ENCODE data around the gene TEX261.

TEX261 gene

GRCh38 chr2:70941701-70942100 lies 53.0 kb downstream of the TEX261 start:
- TF ChIP-seq POLR2AphosphoS5 (IDR thresholded peaks at IDR 0.05; ENCODE audit: low read depth, low read length) (no peak), SIN3A (IDR thresholded peaks at IDR 0.05; ENCODE audit: borderline replicate concordance, insufficient read depth, low read length) (no peak), TAF1 (IDR thresholded peaks at IDR 0.05; ENCODE audit: borderline replicate concordance, insufficient read depth, low read length) (no peak), REST (IDR thresholded peaks at IDR 0.05; ENCODE audit: insufficient read depth in 1 of 2, low read depth in 2 of 2, low read length in 2 of 2) (no peak), FOXP2 (optimal IDR thresholded peaks at IDR 0.05; ENCODE audit: borderline replicate concordance, extremely low read depth, extremely low read length, insufficient read depth) (no peak)

GRCh38 chr2:70941186-70941585 lies 53.5 kb downstream of the TEX261 start:
- TF ChIP-seq FOXP2 (optimal IDR thresholded peaks at IDR 0.05; ENCODE audit: borderline replicate concordance, extremely low read depth, extremely low read length, insufficient read depth) (no peak), POLR2AphosphoS5 (IDR thresholded peaks at IDR 0.05; ENCODE audit: low read depth, low read length) (no peak)

- no peak for TF ChIP-seq FOXP2 (optimal IDR thresholded peaks at IDR 0.05; ENCODE audit: borderline replicate concordance, extremely low read depth, extremely low read length, insufficient read depth)
Measured at GRCh38 chr2:70939839-70940580, 54.7 kb downstream of the TEX261 start.

GRCh38 chr2:70939001-70939838 lies 55.5 kb downstream of the TEX261 start:
- TF ChIP-seq SIN3A (IDR thresholded peaks at IDR 0.05; ENCODE audit: borderline replicate concordance, insufficient read depth, low read length) (no peak), FOXP2 (optimal IDR thresholded peaks at IDR 0.05; ENCODE audit: borderline replicate concordance, extremely low read depth, extremely low read length, insufficient read depth) (no peak), POLR2AphosphoS5 (IDR thresholded peaks at IDR 0.05; ENCODE audit: low read depth, low read length) (no peak), TAF1 (IDR thresholded peaks at IDR 0.05; ENCODE audit: borderline replicate concordance, insufficient read depth, low read length) (no peak), REST (IDR thresholded peaks at IDR 0.05; ENCODE audit: insufficient read depth in 1 of 2, low read depth in 2 of 2, low read length in 2 of 2) (no peak)

GRCh38 chr2:70938586-70938950 lies 56.1 kb downstream of the TEX261 start:
- TF ChIP-seq REST (IDR thresholded peaks at IDR 0.05; ENCODE audit: insufficient read depth in 1 of 2, low read depth in 2 of 2, low read length in 2 of 2) (no peak), FOXP2 (optimal IDR thresholded peaks at IDR 0.05; ENCODE audit: borderline replicate concordance, extremely low read depth, extremely low read length, insufficient read depth) (no peak), POLR2AphosphoS5 (IDR thresholded peaks at IDR 0.05; ENCODE audit: low read depth, low read length) (no peak), SIN3A (IDR thresholded peaks at IDR 0.05; ENCODE audit: borderline replicate concordance, insufficient read depth, low read length) (no peak), TAF1 (IDR thresholded peaks at IDR 0.05; ENCODE audit: borderline replicate concordance, insufficient read depth, low read length) (no peak)

All from PFSK-1 (cell line).